NCI-H2081 (cell line): ENCODE measurements around the gene ENO4.

Experiments
- DNase-seq, 2 experiments: peaks; one replicate each; lab custom pipeline; 2025; lab: John Stamatoyannopoulos, UW

Gene ENO4

DNA sequence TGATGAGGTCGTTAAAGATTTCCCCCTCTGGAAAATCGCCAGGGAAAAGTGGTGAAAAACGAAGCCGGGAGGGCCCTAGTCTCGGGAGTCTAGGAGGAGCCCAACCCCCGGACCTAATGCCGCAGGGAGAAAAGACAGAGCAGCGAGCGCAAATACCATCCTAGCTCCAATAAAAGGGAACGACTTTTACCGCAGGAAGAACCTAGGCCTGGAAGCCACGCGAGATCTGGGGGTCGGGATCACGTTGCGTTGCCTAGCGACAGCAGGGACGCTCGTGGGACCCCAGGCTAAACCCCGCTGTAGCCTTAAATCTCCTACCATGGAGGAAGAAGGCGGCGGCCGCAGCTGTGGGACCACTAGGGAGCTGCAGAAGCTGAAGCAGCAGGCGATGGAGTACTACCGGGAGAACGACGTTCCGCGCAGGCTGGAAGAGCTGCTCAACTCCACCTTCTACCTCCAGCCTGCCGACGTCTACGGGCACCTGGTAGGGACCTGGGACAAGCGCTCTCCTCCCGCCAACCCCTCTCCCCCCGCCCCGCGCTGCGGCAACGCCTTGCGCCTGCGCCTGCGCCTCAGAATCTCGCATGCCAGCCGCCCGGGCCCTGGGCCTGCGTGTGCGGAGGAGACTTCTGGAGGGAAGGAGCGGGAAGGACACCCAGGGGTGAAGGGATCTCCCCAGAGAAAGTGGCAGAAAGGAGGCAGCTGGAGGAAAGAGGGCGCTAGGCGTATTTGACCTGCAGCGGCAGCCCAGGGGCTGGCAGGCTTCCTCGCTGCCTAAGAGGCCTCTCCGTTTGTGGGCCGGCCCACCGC is at the start of gene ENO4:
Gene ENO4 (plus strand): TSS at position 252 of the 810 bp plus-strand sequence. CDS start 68 bp downstream, at position 320.
- peak; percentile 79 to 86 for DNase-seq

DNA sequence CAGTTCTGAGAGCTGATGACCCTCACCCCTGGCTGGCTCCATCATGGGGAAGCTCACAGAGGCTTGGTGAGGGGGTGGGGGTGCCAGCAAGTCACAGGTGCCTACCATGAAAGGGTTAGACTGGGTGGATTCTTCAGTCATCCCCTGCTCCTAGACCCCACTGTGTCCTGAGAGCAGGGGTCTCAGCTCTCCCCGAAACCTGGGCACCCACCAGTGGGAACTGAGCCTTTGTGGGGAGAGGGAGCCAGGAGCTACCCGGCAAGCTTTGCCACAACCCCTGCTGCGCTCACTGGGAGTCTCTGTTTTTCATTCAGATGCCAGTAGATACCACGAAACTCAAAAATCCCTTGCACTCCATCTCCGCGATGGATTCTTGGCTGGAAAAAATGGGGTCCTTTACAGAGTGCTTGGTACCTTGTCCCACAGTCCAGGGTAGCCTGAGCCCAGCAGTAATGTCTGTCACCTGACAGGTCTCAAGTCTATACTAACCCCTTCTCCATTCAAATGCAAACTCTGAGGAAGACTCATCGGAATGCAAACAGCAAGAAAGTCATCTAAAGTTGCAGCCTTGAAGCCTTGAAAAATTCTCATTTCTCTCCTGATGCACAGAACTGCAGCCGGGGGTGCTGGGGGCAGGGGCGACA is 48.9 kb upstream of the ENO4 start:
- DNase-seq: no peak

GRCh38 chr10:116801658-116802057 is 47.6 kb upstream of the ENO4 start:
- DNase-seq: no peak

DNA sequence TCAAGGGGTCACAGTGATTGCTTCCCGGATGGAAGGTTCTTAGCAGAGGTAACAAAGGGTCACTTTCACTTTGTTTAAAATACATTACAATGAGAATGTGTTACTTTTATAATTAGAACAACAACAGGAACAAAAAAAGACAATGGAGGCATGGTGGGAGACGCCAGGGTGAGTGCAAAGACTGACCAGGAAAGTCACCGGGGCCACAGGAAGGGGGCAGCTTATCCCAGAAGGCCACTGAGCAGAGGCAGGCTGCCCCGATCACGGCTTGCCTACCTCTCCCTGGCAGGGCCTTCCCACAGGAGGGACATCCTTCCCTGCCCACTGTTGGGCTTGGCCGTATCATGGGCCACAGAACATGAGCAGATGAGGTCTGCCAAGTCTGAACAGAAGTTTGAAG is 46.8 kb upstream of the ENO4 start:
- DNase-seq: no peak

- DNase-seq: no peak
These were observed 46.4 kb upstream of the ENO4 start for GRCh38 chr10:116802876-116803275.

DNA sequence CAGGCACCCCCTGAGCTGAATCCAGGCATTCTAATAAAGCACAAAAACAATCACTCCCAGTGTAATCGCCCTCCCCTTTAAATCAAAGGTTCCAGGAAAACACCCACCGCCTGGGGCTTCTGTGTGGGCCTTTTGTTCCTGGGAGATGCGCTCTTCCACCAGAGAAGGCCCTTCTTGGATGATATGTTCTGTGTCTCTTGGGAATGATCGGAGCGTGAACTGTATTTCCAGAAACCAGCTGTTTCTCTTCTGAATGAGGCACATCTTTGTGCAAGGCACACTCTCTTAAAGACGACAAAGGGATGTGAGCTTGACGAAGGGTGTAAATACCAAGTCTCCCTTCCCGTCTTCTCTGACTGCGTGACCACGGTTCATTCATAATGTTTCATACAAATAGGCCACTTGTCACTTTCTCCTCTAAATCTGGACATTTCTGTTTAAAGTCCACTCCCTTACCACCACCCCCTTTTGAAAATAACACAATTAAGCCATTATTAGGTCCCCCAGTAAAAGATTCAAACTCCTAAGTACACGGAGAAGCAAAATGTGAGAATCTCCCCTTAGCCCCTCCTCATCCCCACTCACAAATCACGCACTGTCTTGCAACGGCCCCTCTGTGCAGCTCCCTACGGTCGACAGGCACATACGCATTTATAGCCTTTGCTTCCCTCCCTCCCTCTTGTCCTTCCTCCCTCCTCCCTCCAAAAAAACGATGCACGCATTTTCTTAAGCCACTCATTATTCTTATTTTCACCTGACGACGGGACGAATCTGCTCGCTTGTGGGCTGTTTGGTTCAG is 45.6 kb upstream of the ENO4 start:
- no peak for DNase-seq

DNA sequence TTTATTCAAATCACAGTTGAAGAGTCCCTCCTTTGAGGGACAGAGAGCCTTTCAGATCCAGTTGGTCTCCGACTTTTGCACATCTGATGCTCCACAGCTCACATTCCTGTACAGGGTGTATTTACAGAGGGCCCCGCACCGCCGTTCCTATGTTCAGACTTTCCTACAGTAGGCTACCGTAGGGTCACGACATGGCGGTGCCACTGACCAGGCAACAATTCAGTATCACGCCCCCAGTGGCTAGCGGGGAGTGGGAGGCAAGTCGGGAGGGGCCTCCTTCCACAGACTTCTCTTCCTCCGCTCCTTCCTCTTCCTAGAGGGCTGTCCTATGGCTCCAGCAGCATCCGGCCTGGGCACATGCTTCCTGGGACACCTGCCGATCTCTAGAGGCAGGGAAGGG is 40.6 kb upstream of the ENO4 start:
- DNase-seq: no peak

GRCh38 chr10:116809483-116810119 is 39.7 kb upstream of the ENO4 start:
- DNase-seq: no peak

- no peak for DNase-seq
These were observed 39.2 kb upstream of the ENO4 start for GRCh38 chr10:116810120-116810500.

GRCh38 chr10:116810895-116811294 is 38.4 kb upstream of the ENO4 start:
- DNase-seq: no peak

DNA sequence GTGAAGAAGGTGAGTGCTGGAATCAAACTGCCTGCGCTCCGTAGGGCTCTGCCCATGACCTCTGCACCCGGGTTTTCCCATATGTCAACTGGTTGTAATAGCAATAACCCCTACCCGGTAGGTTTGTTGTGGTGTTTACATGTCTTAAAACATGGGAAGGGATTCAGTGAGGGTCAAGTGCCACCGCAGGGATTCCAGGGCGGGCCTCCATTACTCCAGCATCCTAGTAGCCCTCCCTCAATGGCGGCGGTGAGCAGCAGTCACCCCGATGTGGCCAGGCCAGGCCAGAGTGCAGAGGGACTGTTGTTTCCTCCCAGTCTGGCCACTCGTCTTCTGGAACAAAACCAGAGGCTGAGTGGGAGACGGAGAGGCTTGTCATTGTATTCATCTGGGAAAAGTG is 37.6 kb upstream of the ENO4 start:
- no peak for DNase-seq

- DNase-seq: no peak
These were observed 33.5 kb upstream of the ENO4 start for GRCh38 chr10:116815641-116816415.

DNA sequence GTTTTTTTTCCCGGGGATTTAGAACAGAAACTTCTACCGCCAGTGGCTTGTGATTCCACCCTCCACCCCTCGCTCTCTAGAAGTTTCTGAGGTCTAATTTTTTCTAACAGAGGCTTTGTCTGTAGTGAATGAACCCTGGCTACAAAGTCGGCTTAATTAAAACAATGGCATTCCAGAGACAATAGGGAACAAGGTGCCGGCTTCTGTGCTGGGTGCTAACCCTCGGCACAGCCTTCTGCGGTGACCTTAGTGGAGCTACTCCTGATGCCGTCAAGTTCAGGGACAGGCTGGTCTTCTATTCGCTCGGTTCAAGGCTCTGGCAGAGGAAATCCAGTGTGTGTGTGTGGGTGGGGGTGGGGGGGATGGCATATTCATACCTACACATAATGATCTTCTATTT is 32.1 kb upstream of the ENO4 start:
- DNase-seq: no peak

DNA sequence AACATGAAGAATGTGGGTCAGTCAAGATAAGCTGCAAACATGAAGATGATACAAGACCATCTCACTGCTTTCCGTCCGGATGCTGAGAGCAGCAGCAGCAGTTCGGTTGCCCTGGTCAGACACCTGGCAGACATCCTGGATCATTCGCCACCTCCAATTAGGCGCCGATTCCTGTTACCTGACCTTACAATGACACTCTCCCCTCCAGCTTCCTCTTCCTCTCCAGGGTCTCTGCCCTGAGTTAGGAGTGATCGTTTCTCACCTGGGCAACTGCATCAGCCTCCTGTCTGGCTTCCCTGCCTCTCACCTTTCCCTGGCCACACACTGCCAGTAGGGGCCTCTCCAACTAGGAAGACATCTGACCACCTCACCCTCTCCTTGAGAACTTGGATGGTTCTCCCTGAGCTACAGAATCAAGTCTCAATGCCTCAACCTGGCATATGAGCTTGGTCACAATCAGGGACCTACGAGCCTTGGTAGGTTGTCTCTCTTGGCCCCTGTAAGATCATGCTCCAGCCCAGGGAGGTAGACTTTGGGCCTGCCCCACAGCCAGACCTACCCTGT is 31.4 kb upstream of the ENO4 start:
- DNase-seq: no peak

- DNase-seq: no peak
These were observed 29.2 kb upstream of the ENO4 start for GRCh38 chr10:116819999-116820677.

- DNase-seq: no peak
These were observed 23.4 kb upstream of the ENO4 start for GRCh38 chr10:116825901-116826300.

GRCh38 chr10:116826803-116827202 is 22.5 kb upstream of the ENO4 start:
- DNase-seq: peak; percentile 46 to 71

DNA sequence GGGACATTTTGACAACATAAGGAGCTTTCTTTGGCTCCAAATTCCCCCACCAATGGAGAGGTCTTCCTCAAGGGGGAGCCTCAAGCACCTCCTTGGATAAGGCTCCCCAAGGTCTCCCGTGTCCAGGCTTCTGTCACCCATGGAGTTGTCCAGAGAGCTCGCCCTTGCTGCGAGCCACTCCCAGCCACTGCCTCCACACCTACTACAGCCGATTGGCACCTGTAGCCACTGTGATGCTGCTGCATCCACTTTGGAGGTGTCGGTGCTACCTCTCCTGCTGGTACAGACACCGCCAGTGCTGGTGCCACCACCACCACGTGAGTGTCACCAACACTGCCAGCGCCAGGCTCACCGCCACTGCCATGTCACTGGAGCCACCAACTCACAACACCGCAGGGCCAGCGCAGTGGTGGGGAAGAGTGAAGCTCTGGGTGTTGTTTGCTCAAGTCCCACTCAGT is 22.1 kb upstream of the ENO4 start:
- no peak for DNase-seq

- no peak for DNase-seq
These were observed 21.2 kb upstream of the ENO4 start for GRCh38 chr10:116828116-116828515.

DNA sequence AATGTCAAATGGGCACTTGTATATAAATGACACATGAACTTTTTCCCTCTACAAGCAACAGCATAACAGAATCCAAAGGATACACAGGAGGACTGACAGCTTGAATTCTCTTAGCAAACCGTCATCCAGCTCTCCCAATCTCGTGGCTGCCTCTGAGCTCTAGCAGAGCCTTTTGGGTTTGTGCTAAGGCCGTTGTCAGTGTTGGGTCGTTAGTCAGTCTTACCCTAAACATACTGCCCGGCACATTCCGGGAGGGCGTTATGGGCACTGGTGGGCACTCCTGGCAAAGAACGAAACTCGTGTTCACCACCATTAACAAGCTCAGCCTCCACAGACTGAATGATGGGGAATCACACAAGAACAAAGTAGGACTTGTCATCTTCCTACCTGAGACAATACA is 19.6 kb upstream of the ENO4 start:
- DNase-seq: no peak

- DNase-seq: no peak
These were observed 18.2 kb upstream of the ENO4 start for GRCh38 chr10:116831086-116831485.
